Measurements from ENCODE around the gene ANKRD13D.
A peak's percentile ranks its signal among the peaks of the same experiment; 100 is the strongest.

ANKRD13D gene

DNA sequence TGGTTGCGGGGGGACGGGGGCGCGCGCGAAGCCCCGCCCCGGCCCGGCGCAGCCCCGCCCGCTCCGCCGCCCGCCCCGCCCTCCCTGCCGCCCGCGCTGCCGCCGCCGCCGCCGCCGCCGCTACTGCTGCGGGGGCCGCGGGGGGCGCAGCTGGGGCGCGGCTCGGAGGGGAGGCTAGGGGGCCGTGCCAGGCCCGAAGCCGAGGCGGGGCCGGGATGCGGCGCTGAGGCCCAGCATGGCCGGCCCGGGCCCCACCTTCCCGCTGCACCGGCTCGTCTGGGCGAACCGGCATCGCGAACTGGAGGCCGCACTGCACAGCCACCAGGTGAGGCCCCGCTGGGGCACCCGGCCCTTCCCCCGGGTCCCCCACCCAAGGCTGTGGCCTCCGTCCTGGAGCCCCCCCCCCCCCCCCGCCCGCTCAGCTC is at the start of gene ANKRD13D:
TSS of gene ANKRD13D (plus strand) at position 78 of the 425 bp plus-strand sequence. CDS start at position 236, 158 bp downstream.
- peak in 2 of 3 experiments; percentile 76 to 86 for DNase-seq

DNA sequence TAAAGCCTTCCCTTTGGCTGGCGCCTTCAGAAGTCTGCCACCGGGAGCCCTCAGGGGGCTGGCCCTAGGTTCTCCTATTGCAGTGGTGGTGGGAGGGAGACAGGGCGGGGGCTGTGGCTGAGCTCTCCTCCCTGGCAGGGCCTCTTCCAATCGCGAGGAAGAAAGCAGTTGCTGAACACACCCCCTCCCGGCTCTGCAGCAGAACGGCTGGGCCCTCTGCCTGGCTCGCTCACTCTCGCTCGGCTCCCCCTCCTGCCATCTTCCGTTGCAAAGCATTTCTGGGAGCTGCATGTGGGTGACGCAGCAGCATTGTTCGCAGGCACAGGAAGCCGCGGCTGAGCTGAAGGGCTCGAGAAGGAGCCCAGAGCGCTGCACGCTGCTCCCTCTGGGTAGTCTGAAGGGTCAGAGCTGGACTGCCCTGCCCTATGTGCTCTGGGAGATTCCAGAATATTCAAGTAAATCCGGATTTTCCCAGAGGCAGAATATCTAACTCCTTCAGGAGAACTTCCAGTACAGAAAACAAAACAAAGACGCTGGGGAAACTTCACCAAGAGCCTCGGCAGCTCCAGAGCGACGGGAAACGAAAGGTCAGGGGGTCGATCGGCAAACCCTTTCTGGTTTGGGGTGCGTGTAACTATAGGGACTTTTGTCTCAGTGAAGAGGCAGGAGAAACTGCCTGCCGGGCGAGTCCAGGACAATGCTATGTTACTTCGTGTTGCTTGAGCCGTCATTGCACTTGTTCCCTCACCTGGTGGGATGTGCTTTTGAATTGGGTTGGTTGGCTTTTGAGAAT is 49.1 kb upstream of the ANKRD13D start:
- DNase-seq, result peak; percentile 97 to 99 (median 99)

DNA sequence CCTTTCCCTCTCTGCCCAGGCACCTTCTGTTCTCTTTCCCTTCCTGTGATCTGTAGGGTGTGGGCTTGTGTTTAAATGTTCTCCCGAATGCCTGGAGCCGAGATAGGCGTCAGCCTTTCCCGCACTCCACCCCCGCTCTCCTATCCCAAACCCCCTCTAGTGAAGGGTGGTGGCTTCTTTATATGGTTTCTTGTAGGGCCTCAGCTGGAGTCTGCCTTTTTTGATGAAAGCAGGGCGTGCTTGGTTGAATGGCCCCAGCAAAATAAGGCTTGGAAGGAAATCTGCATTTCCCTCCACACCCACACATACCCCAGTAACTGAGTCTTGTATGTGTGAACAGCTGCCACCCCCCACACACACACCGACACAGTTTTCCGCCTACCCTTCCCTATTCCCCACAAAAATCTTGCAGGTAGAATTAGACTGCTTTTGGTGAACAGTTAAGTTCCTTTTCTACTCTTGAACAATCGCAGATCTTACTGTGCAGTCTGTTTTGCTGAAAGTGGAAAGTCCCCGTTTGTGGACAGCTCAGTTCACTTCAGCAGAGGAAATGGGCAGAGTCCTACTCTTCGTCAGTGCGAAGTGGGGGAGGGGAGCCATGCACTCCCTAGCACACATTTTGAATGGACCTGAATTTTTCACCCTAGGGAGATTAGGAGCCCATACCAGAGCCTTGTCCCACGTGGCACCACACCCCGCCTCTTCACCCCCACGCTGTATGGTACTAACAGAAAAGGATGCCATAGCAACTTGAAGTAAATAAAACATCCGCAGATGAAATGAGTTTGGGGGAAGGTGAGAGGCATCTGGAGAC is 48.3 kb upstream of the ANKRD13D start:
- peak; percentile 34 to 75 (median 57) for DNase-seq

DNA sequence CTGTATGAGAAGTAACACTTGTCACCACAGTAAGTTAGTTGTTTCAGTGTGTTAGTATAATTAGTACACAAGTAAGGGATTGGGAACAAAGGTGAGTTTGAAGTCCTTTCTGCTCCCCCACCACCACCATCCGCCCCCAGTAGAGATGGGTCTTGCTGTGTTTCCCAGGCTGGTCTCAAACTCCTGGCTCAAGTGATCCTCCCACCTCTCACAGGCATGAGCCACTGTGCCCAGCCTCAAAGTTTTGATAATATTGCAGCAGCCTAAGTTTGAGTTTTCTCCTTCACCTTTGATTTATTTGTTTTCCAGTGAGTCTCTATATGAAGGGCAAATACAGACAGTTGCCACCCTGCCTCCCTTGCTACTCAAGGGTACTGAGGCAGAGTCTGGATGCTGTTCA is 46.6 kb upstream of the ANKRD13D start:
- no peak for DNase-seq

DNA sequence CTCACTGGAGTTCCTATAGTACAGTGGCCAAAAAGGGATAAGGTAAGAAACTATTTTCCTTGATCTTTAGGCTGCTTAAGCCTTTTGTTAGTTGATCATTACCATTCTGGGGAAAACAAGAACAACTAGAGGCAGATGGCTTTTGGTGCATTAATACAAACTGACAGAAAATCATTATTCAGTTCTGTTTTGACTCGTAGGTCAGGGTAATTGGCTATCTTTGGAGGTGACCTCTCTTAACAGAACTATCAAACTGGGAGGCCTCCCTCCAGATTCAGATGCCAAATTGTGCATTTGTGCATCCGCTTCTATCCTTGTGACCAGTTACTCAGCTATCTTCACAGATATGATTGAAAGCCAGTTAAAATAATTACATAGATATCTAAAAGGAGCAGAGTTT is 46.1 kb upstream of the ANKRD13D start:
- no peak for DNase-seq

DNA sequence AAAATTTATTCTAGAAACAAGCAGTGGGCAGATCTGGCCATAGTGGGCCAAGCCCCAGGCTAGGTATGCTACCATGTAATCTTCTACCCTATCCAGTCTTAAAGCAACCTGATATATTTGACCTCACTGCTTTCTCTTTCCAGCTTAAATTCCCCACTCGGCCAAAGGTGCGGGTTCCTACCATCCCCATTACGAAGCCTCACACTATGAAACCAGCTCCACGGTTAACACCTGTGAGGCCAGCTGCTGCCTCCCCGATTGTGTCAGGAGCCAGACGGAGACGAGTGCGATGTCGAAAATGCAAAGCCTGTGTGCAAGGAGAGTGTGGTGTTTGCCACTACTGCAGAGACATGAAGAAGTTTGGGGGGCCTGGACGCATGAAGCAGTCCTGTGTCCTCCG is 44.1 kb upstream of the ANKRD13D start:
- no peak for DNase-seq

DNA sequence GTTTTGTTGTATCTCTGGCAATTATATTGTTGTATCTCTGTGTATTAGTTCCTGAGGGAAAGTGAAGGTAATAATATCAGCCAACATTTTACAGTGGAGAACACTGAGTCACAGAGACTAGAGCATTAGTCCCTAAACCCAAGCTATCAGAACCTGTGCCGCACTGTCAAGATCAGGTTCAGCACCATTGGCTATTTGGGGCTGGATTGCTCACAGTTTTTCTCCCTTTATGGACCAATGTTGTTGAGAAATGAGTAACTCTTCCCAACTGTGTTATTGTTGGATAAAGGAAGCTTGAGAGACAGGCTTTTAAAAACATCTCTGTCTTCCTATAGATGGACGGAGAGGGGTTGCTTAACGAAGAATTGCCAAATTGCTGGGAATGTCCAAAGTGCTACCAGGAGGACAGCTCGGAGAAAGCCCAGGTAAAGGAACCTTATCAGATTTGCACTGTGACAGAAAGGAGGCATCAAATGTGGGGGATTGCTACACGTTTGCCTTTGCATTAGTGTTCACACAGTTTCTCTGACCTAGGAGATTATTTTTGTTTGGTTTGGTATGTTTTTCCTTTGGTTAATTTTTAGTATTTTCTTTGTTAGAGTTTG is 41.1 kb upstream of the ANKRD13D start:
- no peak for DNase-seq

DNA sequence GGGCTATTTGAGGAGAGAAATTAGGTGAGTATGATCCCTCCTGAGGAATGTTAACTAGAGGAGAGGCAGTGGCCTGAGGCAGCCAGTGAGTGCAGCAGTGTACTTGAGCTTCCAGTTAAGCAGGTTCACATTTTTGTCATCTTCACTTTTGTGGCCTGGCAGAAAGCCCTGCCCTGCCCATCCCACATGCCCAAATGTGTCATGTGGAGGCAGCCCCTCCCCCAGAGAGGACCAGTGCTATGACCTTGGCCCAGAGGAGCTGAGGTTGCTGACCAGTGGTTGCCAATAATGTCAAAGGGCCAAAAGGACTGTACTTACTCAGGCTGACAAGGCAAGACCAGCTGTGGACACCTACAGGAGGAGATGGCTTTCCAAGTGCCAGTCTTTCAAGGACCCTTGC is 40.5 kb upstream of the ANKRD13D start:
- no peak for DNase-seq

DNA sequence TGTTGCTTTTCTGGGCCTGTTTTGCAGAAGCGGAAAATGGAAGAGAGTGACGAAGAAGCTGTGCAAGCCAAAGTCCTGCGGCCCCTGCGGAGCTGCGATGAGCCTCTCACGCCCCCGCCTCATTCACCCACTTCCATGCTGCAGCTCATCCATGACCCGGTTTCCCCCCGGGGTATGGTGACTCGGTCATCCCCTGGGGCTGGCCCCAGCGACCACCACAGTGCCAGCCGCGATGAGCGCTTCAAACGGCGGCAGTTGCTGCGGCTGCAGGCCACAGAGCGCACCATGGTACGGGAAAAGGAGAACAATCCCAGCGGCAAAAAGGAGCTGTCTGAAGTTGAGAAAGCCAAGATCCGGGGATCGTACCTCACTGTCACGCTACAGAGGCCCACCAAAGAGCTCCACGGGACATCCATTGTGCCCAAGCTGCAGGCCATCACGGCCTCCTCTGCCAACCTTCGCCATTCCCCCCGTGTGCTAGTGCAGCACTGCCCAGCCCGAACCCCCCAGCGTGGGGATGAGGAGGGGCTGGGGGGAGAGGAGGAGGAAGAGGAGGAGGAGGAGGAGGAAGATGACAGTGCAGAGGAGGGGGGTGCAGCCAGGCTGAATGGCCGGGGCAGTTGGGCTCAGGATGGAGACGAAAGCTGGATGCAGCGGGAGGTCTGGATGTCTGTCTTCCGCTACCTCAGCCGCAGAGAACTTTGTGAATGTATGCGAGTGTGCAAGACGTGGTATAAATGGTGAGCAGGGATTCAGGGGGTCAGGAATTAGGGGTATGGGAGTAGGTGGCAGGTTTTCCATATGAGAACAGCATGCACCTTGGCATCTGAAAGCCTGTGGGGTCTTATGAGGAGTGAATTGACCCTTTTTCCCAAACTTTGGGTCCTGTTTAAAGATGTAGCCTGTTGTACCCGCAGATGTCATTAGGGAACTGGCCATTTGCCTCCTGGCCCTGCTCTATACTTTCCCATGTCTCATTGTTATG is 38.8 kb upstream of the ANKRD13D start:
- no peak for DNase-seq

DNA sequence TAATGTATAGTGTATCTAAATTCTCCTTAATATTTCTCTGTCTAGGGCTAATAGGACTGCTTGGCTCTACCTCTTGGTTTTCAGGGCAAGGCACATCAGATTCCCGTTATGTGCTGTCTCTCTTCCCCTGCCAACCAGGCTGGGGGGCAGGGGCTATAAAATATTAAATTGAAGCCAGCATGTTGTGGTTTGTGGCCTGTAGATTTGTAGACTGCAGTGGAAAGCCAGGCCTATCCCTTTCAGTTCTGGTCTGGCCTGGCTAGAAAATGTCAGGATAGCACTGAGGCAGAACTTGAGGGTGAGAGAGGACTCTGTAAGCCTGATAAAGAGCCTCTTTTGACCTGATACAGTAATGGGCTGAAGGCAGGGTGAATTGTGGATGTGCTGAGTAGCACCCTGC is 37.3 kb upstream of the ANKRD13D start:
- DNase-seq, result no peak

DNA sequence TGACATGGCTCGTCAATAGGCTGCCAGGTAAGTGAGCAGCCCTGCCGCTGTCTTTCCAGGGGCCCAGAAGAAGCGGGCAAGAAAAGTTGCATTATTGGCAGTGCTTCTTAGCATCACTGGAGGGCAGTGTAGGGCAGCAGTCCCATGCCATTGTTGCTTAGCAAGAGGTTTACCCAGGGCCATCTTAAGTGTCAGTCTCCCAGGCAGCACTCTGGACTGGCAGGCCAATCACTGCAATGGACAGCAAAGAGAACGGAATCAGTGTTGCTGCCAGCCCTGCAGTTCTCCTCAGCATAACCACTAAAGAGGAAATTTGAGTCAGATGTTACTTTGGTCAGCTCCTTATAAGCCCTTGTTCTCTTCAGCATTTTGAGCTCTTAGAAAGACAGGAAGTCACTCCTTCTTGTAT is 36.3 kb upstream of the ANKRD13D start:
- peak in 1 of 3 experiments; percentile 27 for DNase-seq

DNA sequence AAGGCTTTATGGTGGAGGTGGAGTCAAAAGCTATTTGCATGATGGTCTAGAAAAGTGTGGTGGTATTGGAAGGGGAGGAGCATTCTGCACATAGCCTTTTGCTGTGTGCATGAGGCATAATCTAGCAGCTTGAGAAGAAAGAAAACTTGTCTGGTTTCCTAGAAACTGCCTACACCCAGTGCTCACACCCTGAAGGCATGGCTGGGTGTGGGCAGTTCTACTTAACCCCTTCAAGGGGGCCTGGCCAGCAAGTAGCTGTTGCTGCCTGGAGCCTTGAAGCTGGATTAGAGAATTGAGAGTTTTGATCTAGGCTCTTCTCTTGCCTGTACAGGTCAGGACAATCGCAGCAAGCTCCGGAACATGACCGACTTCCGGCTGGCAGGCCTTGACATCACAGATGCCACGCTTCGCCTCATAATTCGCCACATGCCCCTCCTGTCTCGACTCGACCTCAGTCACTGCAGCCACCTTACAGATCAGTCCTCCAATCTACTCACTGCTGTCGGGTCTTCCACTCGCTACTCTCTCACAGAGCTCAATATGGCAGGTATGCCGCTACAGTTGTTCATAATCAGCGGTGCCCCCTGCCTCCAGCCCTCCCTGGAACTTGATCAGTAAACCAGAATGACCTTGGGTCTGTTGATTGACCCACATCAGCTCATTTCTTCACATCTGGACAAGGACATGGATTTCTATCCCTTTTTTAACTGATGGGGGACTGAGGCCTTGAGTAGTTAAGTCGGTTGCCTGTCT is 35.1 kb upstream of the ANKRD13D start:
- no peak for DNase-seq

DNA sequence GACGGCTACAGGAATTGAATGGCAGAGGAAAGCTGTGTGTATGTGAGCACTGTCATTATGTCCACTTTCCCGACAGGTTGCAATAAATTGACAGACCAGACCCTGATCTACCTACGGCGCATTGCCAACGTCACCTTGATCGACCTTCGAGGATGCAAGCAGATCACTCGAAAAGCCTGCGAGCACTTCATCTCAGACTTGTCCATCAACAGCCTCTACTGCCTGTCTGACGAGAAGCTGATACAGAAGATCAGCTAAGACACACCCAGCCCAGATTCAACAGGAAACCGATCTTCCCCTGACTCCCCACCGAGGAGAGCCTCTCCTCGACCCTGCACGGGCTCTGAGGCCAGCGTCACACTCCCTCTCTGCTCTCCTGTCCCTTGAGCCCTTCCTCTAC is 34.3 kb upstream of the ANKRD13D start:
- DNase-seq, result no peak

DNA sequence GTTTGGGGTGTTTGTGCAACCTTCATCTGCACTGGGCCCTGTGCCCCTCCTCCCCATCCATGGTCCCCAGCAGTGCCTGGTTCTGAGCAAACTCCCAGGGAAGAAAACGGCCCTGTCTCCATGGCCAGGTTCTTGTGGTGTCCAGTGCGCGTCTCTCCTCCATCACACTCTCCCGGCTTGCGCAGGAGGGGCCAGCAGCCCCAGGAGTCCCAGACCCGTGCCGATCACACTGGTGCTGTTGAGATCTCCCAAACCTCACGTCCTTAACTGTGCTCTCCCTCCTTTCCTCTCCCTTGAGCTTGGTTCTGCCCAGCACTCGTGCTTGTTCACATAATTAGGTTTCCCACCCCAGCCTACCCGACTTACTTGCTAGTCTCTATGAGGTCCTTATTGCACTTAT is 33.8 kb upstream of the ANKRD13D start:
- no peak for DNase-seq

DNA sequence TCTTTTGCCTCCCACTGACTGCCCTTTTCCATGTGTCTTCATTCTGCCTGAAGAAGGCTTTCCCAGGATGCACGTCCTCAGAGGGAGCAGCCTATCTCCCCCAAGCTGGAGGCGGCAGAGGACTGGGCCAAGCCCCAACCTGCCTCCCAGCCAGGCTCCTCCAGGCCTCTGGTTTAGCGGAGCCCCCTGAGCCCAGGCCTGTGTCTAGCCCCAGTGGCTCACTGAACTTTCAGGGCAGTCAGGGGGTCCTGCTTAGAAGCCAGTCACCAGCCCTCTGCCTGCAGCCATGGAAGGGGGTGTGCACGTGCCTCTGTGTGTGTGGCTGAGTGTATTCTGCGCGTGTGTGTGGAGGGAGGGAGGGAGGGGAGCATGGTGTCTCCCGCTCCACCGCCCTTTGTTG is 33.2 kb upstream of the ANKRD13D start:
- no peak for DNase-seq

DNA sequence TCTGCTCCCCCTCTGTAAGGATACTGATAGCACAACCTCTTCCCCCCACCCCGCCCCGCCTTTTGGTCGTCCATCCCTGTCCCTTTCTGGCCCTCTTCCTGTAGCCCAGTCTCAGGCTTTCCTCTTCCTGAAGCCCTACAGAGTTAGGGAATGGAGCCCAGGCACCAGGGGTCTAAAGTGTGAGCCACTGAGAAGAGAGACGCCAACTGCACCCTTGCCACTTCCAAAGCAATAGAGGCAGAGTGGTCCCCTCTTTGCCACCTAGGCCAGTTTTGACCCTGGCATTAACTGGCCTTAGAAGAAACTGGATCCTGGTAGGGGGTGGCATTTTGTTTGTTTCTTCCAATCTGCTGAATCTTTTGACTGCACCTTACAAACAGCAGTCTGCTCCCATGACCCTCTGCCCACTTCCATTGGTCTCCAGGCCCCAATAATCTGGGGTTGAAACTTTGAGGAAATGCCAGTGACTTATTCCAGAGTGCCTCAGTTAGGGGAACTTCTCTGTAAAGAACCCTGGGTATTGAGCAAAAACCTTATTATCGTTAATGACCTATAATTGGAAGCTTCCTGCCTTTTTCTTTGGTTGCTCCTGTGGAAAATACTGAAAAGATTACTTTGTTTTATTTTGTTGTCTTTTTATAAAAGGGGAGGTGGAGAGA is 32.5 kb upstream of the ANKRD13D start:
- DNase-seq, result no peak

DNA sequence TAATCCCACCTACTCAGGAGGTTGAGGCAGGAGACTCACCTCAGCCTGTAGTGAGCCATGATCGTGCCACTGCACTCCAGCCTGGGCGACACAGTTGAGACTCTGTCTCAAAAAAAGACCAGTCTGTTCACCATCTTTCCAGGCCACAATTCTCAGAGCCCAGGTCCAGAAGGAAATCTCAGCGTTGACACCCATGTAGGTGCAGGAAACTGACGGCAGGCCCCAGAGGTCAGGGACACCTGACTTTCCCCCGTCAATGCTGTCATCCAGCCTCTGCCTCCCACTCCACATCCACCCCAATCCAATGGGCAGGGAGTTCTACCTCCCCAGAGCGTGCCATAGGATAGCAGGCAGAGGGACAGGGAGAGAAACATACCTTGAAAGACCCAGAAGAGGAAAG is 28.7 kb upstream of the ANKRD13D start:
- DNase-seq, result no peak

DNA sequence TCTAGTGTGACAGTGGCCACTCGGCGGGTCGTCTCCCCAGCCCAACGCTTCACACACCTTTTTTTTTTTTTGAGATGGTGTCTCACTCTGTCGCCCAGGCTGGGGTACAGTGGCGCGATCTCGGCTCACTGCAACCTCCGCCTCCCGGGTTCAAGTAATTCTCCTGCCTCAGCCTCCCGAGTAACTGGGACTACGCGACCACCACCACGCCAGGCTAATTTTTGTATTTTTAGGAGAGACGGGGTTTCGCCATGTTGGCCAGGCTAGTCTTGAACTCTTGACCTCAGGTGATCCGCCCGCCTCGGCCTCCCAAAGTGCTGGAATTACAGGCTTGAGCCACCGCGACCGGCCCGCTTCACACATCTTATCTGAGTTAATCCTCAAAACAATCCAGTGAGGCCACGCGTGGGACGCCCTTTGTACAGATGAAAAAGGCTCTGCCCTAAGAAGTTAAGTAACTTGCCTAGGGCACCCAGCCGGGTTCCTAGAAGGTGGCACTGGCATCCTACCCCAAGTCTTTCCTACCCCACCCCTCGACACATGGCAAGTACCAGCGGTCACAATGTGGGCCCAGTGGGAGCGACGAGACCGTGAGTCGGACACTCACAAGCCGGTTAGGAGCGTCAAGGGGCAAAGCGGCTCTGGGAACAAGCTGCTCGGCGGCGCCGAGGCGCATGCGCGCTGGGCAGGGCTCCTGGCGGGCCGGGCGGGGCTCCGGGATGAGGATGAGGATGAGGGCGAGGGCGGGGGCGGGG is 28.0 kb upstream of the ANKRD13D start:
- peak; percentile 18 to 63 (median 60) for DNase-seq

DNA sequence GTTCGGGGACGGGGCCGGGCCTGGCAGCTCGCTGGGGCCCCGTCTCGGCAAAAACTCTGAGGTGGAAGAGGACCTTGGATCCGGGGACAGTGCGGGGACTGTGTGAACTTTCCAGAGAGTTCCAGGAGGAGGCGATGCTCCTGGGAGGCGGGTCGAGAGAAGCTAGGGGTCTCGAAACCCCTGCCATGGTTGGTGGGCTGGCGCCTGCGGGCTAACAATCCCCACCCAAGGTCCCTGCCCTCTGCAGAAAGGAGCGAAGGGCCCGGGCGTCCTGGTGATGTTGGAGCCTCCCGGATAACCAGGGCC is 27.5 kb upstream of the ANKRD13D start:
- DNase-seq, result no peak

DNA sequence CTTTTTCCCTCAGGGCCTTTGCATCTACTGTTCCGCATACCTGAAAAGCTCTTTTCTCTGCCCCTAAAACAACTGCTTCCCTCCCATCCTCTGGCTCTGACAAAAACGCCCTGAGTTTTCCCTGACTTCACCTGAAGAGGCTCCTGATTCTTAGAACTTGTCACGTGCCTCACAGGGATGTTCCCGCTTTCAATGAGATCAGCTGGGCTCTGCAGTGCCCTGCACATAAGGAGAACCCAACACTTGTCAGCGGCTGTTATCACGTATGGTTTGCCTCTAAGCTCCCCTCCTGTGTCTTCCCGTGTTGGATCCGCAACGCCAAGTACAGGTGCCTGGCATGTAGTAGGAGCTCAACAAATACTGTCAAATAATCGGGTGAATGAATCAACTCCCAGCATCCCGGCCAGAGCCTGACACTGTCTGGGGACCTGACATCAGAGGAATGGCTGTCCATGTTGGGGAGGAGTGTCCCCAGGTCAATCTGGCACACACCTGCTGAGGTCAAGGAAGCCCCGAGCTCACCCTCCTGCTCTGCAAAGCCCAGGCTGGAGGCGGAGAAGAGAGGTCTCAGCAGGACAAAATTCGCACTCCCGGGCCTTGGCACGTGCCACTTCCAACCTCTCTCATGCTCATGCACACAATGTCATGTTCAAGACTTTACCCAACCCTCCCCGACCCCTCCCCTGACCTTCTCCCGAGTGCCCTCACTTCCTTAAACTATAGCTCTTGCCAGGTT is 27.0 kb upstream of the ANKRD13D start:
- peak; percentile 15 to 52 (median 42) for DNase-seq

Measured in NCI-H1417 (cell line).